Endodermal cell (in vitro differentiated cells): ENCODE data around the gene HOMER3. TPM values are rescaled to one million over a fixed set of nuclear protein-coding genes. Genes with fewer than 3 reads are reported as not detected.

Source experiments
- DNase-seq: peaks from one replicate; pipeline ENCODE4 v3.0.0-alpha.2; 2017
- H3K27ac ChIP-seq: 2 replicates; pipeline ENCODE4 v1.5.1; 2013; ENCODE audit warnings: mild to moderate bottlenecking, low read depth, low read length, moderate library complexity
- H3K27me3 ChIP-seq: 2 replicates; pipeline ENCODE4 v1.6.1; 2013; ENCODE audit warnings: mild to moderate bottlenecking, low read length, moderate library complexity; ENCODE audit not compliant: insufficient read depth, control insufficient read depth, poor library complexity, severe bottlenecking
- H3K36me3 ChIP-seq: 2 replicates; pipeline ENCODE4 v1.7.0; 2013; ENCODE audit warnings: mild to moderate bottlenecking, low read length, moderate library complexity; ENCODE audit not compliant: control insufficient read depth, insufficient read depth
- H3K4me1 ChIP-seq: one replicate; pipeline ENCODE4 v1.7.0; 2013; ENCODE audit warnings: low read length; ENCODE audit not compliant: control insufficient read depth, insufficient read depth
- H3K4me3 ChIP-seq: 2 replicates; pipeline ENCODE4 v1.5.1; 2013; ENCODE audit warnings: mild to moderate bottlenecking, low read length, moderate library complexity
- H3K9ac ChIP-seq: 2 replicates; pipeline ENCODE4 v1.6.1; 2013; ENCODE audit warnings: mild to moderate bottlenecking, low read length, moderate library complexity; ENCODE audit not compliant: poor library complexity, severe bottlenecking; ENCODE audit errors: extremely low read depth
- H3K9me3 ChIP-seq: 2 replicates; pipeline ENCODE4 v1.6.1; 2013; ENCODE audit warnings: mild to moderate bottlenecking, low read length, moderate library complexity; ENCODE audit not compliant: control insufficient read depth
- H3K27ac Mint-ChIP-seq: 2 replicates; pipeline ENCODE4 v1.8.0; 2020; ENCODE audit warnings: mixed read lengths
- H3K27me3 Mint-ChIP-seq: 2 replicates; pipeline ENCODE4 v1.8.0; 2021; ENCODE audit warnings: mild to moderate bottlenecking, mixed read lengths; ENCODE audit not compliant: insufficient read depth
- H3K36me3 Mint-ChIP-seq: 2 replicates; pipeline ENCODE4 v1.8.0; 2020; ENCODE audit warnings: low read depth, mixed read lengths
- H3K4me1 Mint-ChIP-seq: 2 replicates; pipeline ENCODE4 v1.8.0; 2020; ENCODE audit warnings: mixed read lengths
- H3K4me3 Mint-ChIP-seq: 2 replicates; pipeline ENCODE4 v1.8.0; 2020; ENCODE audit warnings: mild to moderate bottlenecking, moderate library complexity, mixed read lengths
- H3K9me3 Mint-ChIP-seq: 2 replicates; pipeline ENCODE4 v1.8.0; 2020; ENCODE audit warnings: mild to moderate bottlenecking, mixed read lengths
- WGBS, 2 experiments: methylation state at CpG; one replicate each; pipeline versions ENCODE4 v1.1.5 to v1.1.7; 2013; ENCODE audit warnings: missing lambda C conversion rate in 2 of 2, mixed read lengths in 1 of 2; ENCODE audit not compliant: insufficient coverage in 1 of 2, insufficient read length in 1 of 2; 5-methylcytosine and 5-hydroxymethylcytosine counted together
- total RNA-seq, 2 donors: library from RNA; stranded (reverse); fragmentation: NEBNext Ultra II Directional in 1 of 2; extraction: Animal tissue kit (Norgen Biotek cat#: 25700) in 1 of 2; gene quantifications; 2 replicates in 1 of 2; 3 replicates in 1 of 2; pipeline ENCODE4 v1.2.1, GENCODE V29; 2021
- TF ChIP-seq, protein P1 (sequence below): fragments of 200-600 bp; sonication (generic); conservative IDR thresholded peaks from 2 replicates; pipeline ENCODE4 v1.5.0; 2021; ENCODE audit warnings: antibody characterized with exemption, mild to moderate bottlenecking

The HOMER3 gene
- total RNA-seq, 2 donors from 2014 or later = 21.5 to 31.2 TPM

DNA sequence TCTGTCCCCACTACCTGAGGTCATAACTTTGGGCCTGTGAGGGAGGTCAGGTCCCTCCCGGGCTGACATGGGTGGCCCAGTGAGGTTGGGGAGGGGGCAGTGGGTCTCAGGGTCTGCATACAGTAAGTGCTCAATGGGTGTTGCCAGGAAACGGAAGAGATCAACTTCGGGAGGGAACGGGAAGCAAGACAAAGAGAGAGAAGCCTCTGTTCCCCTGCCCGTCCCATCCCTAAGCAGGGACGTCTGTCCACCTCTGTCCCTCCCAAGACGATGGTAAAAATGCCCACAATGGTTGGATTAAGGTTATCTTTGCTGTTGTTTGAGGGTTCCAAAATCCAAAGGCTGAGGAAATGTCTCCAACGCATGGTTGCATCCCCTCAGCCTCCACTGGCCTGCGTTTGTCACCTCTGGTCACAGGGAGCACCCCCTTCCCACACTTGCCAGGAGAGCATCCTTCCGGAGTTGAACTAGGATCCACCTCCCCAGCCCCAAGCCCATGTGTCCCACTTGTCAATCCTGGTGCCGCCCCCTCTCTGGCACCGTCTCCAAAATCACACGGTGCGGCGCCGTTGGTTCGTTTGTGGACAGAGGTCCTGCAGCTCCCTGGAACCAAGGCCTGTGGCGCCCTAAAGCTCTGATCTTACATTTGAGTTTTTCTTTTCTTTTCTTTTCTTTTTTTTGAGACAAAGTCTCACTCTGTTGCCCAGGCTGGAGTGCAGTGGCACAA lies 774 bp upstream of the HOMER3 start:
- Mint-ChIP-seq H3K27ac (no peak overlapping the region), H3K4me1 (peaks cover 7% of the 10 kb centered on the region), H3K4me3 (peak overlapping the region; percentile 75), H3K9me3 (no peaks in the 10 kb centered on the region), H3K36me3 (peaks cover 16% of the 10 kb centered on the region), H3K27me3 (peaks cover 56% of the 10 kb centered on the region)
- WGBS, 2 experiments = 77 to 78% methylated on average over 17 to 18 of the region's 18 CpGs
- TF ChIP-seq, protein P1, sequence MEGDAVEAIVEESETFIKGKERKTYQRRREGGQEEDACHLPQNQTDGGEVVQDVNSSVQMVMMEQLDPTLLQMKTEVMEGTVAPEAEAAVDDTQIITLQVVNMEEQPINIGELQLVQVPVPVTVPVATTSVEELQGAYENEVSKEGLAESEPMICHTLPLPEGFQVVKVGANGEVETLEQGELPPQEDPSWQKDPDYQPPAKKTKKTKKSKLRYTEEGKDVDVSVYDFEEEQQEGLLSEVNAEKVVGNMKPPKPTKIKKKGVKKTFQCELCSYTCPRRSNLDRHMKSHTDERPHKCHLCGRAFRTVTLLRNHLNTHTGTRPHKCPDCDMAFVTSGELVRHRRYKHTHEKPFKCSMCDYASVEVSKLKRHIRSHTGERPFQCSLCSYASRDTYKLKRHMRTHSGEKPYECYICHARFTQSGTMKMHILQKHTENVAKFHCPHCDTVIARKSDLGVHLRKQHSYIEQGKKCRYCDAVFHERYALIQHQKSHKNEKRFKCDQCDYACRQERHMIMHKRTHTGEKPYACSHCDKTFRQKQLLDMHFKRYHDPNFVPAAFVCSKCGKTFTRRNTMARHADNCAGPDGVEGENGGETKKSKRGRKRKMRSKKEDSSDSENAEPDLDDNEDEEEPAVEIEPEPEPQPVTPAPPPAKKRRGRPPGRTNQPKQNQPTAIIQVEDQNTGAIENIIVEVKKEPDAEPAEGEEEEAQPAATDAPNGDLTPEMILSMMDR = no peak
- DNase-seq = peak; percentile 59
- Histone ChIP-seq H3K9ac (no peak overlapping the region), H3K36me3 (no peaks in the 10 kb centered on the region), H3K9me3 (no peaks in the 10 kb centered on the region), H3K27me3 (peaks cover 14% of the 10 kb centered on the region), H3K4me3 (no peak overlapping the region), H3K27ac (no peak overlapping the region), H3K4me1 (no peaks in the 10 kb centered on the region)

DNA sequence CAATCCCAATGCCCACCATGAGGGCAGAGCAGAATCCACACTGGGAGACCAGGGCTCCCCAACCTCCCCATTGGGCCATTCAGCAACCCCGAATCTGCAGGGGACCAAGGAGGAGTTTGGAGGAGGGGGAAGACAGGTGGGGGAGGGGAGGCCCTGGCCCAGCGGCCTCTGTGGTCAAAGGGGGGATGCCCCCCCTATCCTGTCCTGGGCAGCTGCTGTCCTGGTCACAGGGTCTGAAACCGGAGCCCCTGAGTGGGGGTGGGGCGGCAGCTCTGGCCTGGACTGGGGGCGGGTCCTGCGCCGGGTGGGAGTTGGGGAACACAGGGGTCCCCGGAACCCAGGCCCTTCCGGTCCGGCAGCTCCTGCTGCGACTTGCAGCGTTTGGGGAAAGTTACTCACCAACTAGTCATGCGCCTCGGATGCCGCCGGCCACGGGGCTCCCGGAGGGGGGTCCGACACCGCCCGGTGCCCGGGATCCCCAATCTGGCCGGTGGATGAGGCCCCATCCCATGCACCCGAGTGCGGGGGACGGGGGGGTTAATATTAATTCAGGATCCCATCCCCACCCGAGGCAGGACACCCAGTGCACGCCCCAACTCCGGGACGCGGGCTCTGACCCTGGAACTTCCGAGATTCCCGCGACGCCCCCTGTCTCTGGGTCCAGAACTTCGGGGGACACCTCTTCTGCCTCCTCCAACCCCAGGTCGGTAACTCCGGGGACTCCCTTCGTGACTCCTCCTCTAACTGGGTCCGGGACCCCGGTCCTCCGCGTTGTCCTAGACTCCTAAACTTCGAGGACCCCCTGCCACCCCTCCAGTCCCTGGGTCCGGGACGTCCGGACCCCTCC lies 872 bp downstream of the HOMER3 start:
- no peak overlapping the region for H3K27ac ChIP-seq

DNA sequence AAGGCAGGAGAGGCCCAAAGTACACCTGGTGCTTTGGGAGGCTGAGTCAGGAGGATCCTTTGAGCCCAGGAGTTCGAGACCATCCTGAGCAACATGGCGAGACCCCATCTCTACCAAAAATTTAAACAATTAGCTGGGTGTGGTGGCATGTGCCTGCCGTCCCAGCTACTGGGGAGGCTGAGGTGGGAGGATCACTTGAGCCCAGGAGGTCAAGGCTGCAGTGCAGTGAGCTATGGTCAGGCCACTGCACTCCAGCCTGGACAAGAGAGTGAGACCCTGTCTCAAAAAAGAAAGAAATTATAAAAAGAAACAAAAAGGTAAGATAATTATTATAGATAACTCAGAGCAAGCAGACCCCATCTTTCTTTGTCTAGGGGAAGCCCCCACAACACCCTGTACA lies 1.9 kb downstream of the HOMER3 start:
- DNase-seq = no peak
- Mint-ChIP-seq H3K27me3 (peaks cover 46% of the 10 kb centered on the region), H3K9me3 (no peaks in the 10 kb centered on the region), H3K4me3 (peak overlapping the region; percentile 75), H3K36me3 (peaks cover 20% of the 10 kb centered on the region), H3K27ac (no peak overlapping the region), H3K4me1 (peaks cover 7% of the 10 kb centered on the region)
- no peak overlapping the region for H3K27ac ChIP-seq
- no peaks in the 10 kb centered on the region for H3K9me3 ChIP-seq
- 70 to 98% methylated on average over 1 to 3 of the region's 3 CpGs for WGBS, 2 experiments
- no peaks in the 10 kb centered on the region for H3K4me1 ChIP-seq
- peaks cover 2% of the 10 kb centered on the region for H3K36me3 ChIP-seq
- no peak overlapping the region for H3K4me3 ChIP-seq
- no peak overlapping the region for H3K9ac ChIP-seq
- H3K27me3 ChIP-seq = peaks cover 15% of the 10 kb centered on the region
- TF ChIP-seq, protein P1 = no peak

More for the DNA sequence above, 872 bp downstream of the HOMER3 start:
- Mint-ChIP-seq H3K27me3 (peaks cover 49% of the 10 kb centered on the region), H3K36me3 (peaks cover 18% of the 10 kb centered on the region), H3K4me1 (peaks cover 7% of the 10 kb centered on the region), H3K27ac (peak overlapping the region; percentile 82), H3K4me3 (peak overlapping the region; percentile 75), H3K9me3 (no peaks in the 10 kb centered on the region)
- TF ChIP-seq, protein P1 = no peak
- Histone ChIP-seq H3K9ac (peak overlapping the region; percentile 59), H3K36me3 (no peaks in the 10 kb centered on the region), H3K4me1 (no peaks in the 10 kb centered on the region), H3K27me3 (peaks cover 14% of the 10 kb centered on the region), H3K9me3 (no peaks in the 10 kb centered on the region), H3K4me3 (peak overlapping the region; percentile 82)
- peak; percentile 81 for DNase-seq
- WGBS, 2 experiments = 0 to 4% methylated on average over 8 to 47 of the region's 47 CpGs
